HCT116 (cell line): ENCODE measurements around the gene CTNND2. TPM values are rescaled to one million over a fixed set of nuclear protein-coding genes. Genes with fewer than 3 reads are reported as not detected.

ENCODE experiments used
- ATAC-seq: fragments of 200-7000 bp; cut with Tn5 transposase; 2 replicates; pipeline ENCODE4 v1.9.1; 2020; ENCODE audit warnings: mild to moderate bottlenecking, moderate library complexity
- BruUV-seq: library from RNA; stranded (reverse); fragments of 400-500 nt; replicated peaks from 2 replicates; lab custom pipeline; 2021; lab: Mats Ljungman, UMichigan
- CTCF ChIA-PET: fragments of 300-600 bp; sonication (Branson Sonifier 250); formaldehyde crosslinking; loops from one replicate; lab custom pipeline; 2021; ENCODE audit warnings: antibody characterized with exemption; lab: Charles Lee
- POLR2A ChIA-PET: fragments of 300-600, 350-600 bp; sonication (Branson Sonifier 250); formaldehyde crosslinking; loops from one replicate; lab custom pipeline; 2021; ENCODE audit warnings: antibody characterized with exemption; lab: Charles Lee
- RAD21 ChIA-PET, 2 experiments: fragments of 300-600 bp; sonication (Branson Sonifier 250); formaldehyde crosslinking; loops; one replicate each; lab custom pipeline; 2023; ENCODE audit warnings: low total read pairs in 2 of 2; ENCODE audit not compliant: uncharacterized antibody in 2 of 2, unreplicated experiment in 2 of 2, low non-redundant PET in 1 of 2; lab: Charles Lee
- DNase-seq: peaks from one replicate; pipeline ENCODE4 v3.0.0-alpha.2; 2010; ENCODE audit warnings: low read depth, low spot score
- H2AFZ ChIP-seq: fragments of 200-600 bp; shearing (Covaris generic), sonication (generic); 2 replicates; pipeline ENCODE4 v1.6.1; 2017; ENCODE audit warnings: low read depth, mixed run types, mixed read lengths, antibody characterized with exemption, low read length; ENCODE audit not compliant: poor library complexity, severe bottlenecking
- H3K27ac ChIP-seq: 2 replicates; pipeline ENCODE4 v1.5.1; 2012; ENCODE audit warnings: low read depth, low read length
- H3K27me3 ChIP-seq: fragments of 200-600 bp; sonication (generic); 2 replicates; pipeline ENCODE4 v1.6.1; 2016; ENCODE audit warnings: mixed run types, low read length, mixed read lengths; ENCODE audit not compliant: insufficient read depth
- H3K36me3 ChIP-seq, 2 experiments: fragments of 200-500 bp in 1 of 2; fragments of 200-600 bp in 1 of 2; sonication (Bioruptor generic) in 1 of 2; sonication (generic) in 1 of 2; 2 replicates each; pipeline versions ENCODE4 v1.5.1 to v1.6.1; 2014 to 2016; ENCODE audit warnings: low read length in 2 of 2, inconsistent platforms in 1 of 2, mixed read lengths in 1 of 2, mixed run types in 1 of 2; ENCODE audit not compliant: insufficient read depth in 2 of 2, control insufficient read depth in 1 of 2
- H3K4me1 ChIP-seq, 2 experiments: fragments of 200-600 bp in 1 of 2; sonication (generic) in 1 of 2; 2 replicates each; pipeline versions ENCODE4 v1.5.1 to v1.6.1; 2012 to 2017; ENCODE audit warnings: low read length in 2 of 2, inconsistent platforms in 1 of 2, mild to moderate bottlenecking in 1 of 2, mixed read lengths in 1 of 2, mixed run types in 1 of 2, moderate library complexity in 1 of 2; ENCODE audit not compliant: insufficient read depth in 2 of 2, control insufficient read depth in 1 of 2
- H3K4me2 ChIP-seq: fragments of 200-600 bp; sonication (generic); 2 replicates; pipeline ENCODE4 v1.6.1; 2017; ENCODE audit warnings: mixed run types, low read length, mixed read lengths
- H3K4me3 ChIP-seq, 2 experiments: fragments of 200-600 bp in 1 of 2; sonication (generic) in 1 of 2; replicated peaks in 1 of 2; 2 replicates each; pipeline ENCODE4 v1.5.1; 2011 to 2016; ENCODE audit warnings: low read length in 2 of 2, control low read depth in 1 of 2, low read depth in 1 of 2, mild to moderate bottlenecking in 1 of 2, mixed read lengths in 1 of 2, mixed run types in 1 of 2
- H3K79me2 ChIP-seq: fragments of 200-600 bp; sonication (generic); 2 replicates; pipeline ENCODE4 v1.6.1; 2017; ENCODE audit warnings: mild to moderate bottlenecking, mixed run types, low read length, moderate library complexity, mixed read lengths; ENCODE audit not compliant: insufficient read depth
- H3K9ac ChIP-seq: fragments of 200-600 bp; sonication (generic); 2 replicates; pipeline ENCODE4 v1.6.1; 2016; ENCODE audit warnings: low read length, mixed read lengths
- H3K9me2 ChIP-seq: fragments of 200-600 bp; sonication (generic), shearing (Covaris generic); 2 replicates; pipeline ENCODE4 v1.6.1; 2017; ENCODE audit warnings: mixed run types, mild to moderate bottlenecking, moderate library complexity; ENCODE audit not compliant: insufficient read depth
- H3K9me3 ChIP-seq, 2 experiments: fragments of 200-500 bp in 1 of 2; fragments of 200-600 bp in 1 of 2; sonication (Bioruptor generic) in 1 of 2; sonication (generic) in 1 of 2; 2 replicates each; pipeline ENCODE4 v1.6.1; 2014 to 2017; ENCODE audit warnings: low read length in 2 of 2, mixed read lengths in 2 of 2, inconsistent platforms in 1 of 2, low read depth in 1 of 2, mild to moderate bottlenecking in 1 of 2, mixed run types in 1 of 2, moderate library complexity in 1 of 2; ENCODE audit not compliant: control insufficient read depth in 1 of 2, insufficient read depth in 1 of 2
- H4K20me1 ChIP-seq: fragments of 200-600 bp; sonication (generic), shearing (Covaris generic); 2 replicates; pipeline ENCODE4 v1.6.1; 2017; ENCODE audit warnings: mixed run types, mild to moderate bottlenecking, moderate library complexity; ENCODE audit not compliant: insufficient read depth
- CEBPB ChIP-seq: IDR thresholded peaks from 2 replicates; pipeline ENCODE4 v1.6.1; 2012; ENCODE audit warnings: low read depth
- EZH2 ChIP-seq: fragments of 200-600 bp; sonication (generic); IDR thresholded peaks from 2 replicates; pipeline ENCODE4 v1.6.1; 2017; ENCODE audit warnings: antibody characterized with exemption, mixed run types
- EZH2phosphoT487 ChIP-seq: fragments of 200-600 bp; IDR thresholded peaks from 2 replicates; pipeline ENCODE4 v1.6.1; 2018; ENCODE audit warnings: antibody characterized with exemption, borderline replicate concordance
- FOSL1 ChIP-seq: IDR thresholded peaks from 2 replicates; pipeline ENCODE4 v1.6.1; 2012; ENCODE audit warnings: low read depth
- JUND ChIP-seq: IDR thresholded peaks from 2 replicates; pipeline ENCODE4 v1.6.1; 2012
- REST ChIP-seq: IDR thresholded peaks from 2 replicates; pipeline ENCODE4 v1.6.1; 2012; ENCODE audit warnings: low read depth
- ZBTB33 ChIP-seq: IDR thresholded peaks from 2 replicates; pipeline ENCODE4 v1.6.1; 2011; ENCODE audit warnings: mild to moderate bottlenecking, low read length, moderate library complexity; ENCODE audit not compliant: insufficient replicate concordance; ENCODE audit errors: extremely low read depth
- ZNF274 ChIP-seq: fragments of 200-500 bp; sonication (Bioruptor generic); IDR thresholded peaks from 2 replicates; pipeline ENCODE4 v1.6.1; 2014; ENCODE audit warnings: mild to moderate bottlenecking, low read depth, low read length, inconsistent platforms
- intact Hi-C: fragments of 100-400 bp; cut with micrococcal nuclease; formaldehyde crosslinking; loops from 2 replicates; pipeline ENCODE4 v1.10.0; 2022
- total RNA-seq: library from RNA; stranded (reverse); gene quantifications from one replicate; pipeline ENCODE4 v1.2.1, GENCODE V29; 2021; ENCODE audit not compliant: unreplicated experiment

The CTNND2 gene
- total RNA-seq, 1 experiment from 2014 or later = not detected

- CTCF ChIA-PET = no interaction called here
- Histone ChIP-seq H3K4me3 (no peak overlapping the region), H3K79me2 (no peaks in the 10 kb centered on the region), H3K4me1 (no peaks in the 10 kb centered on the region), H3K36me3 (no peaks in the 10 kb centered on the region), H3K4me2 (no peak overlapping the region), H3K9me3 (no peaks in the 10 kb centered on the region), H3K27me3 (peaks cover 32% of the 10 kb centered on the region), H2AFZ (no peak overlapping the region), H4K20me1 (no peaks in the 10 kb centered on the region), H3K9me2 (no peaks in the 10 kb centered on the region), H3K27ac (no peak overlapping the region), H3K9ac (no peak overlapping the region)
- intact Hi-C loops = no loop called here
- ATAC-seq (no peak), DNase-seq (no peak)
- RAD21 ChIA-PET = no interaction called here
- POLR2A ChIA-PET = no interaction called here
- TF ChIP-seq EZH2phosphoT487 = no peak
- TF ChIP-seq ZNF274 = no peak
- TF ChIP-seq ZBTB33 = no peak
- no peak for TF ChIP-seq JUND
- no peak for TF ChIP-seq REST
- TF ChIP-seq FOSL1 = no peak
- no peak for TF ChIP-seq CEBPB
- TF ChIP-seq EZH2 = no peak
- BruUV-seq = no TSS peak
These were observed 908.4 kb downstream of the CTNND2 start for GRCh38 chr5:10995891-10996290.
